Nephron progenitor cell (in vitro differentiated cells): Measurements from ENCODE around the gene LLGL2.
A peak's percentile ranks its signal among the peaks of the same experiment; 100 is the strongest.

Experiments
- DNase-seq: peaks from one replicate; pipeline ENCODE4 v3.0.0; 2021
- H3K27ac Mint-ChIP-seq: 2 replicates; pipeline ENCODE4 v1.8.0; 2021; ENCODE audit warnings: mild to moderate bottlenecking, moderate library complexity, mixed read lengths
- H3K27me3 Mint-ChIP-seq: 2 replicates; pipeline ENCODE4 v1.8.0; 2021; ENCODE audit warnings: mild to moderate bottlenecking, low read depth, mixed read lengths; ENCODE audit not compliant: poor library complexity
- H3K36me3 Mint-ChIP-seq: 2 replicates; pipeline ENCODE4 v1.8.0; 2021; ENCODE audit warnings: low read depth, mixed read lengths
- H3K4me1 Mint-ChIP-seq: 2 replicates; pipeline ENCODE4 v1.8.0; 2021; ENCODE audit warnings: mixed read lengths
- H3K4me3 Mint-ChIP-seq: 2 replicates; pipeline ENCODE4 v1.8.0; 2021; ENCODE audit warnings: mild to moderate bottlenecking, moderate library complexity, mixed read lengths
- H3K9me3 Mint-ChIP-seq: 2 replicates; pipeline ENCODE4 v1.8.0; 2021; ENCODE audit warnings: mild to moderate bottlenecking, moderate library complexity, mixed read lengths
- CTCF ChIP-seq: fragments of 200-600 bp; sonication (generic); IDR thresholded peaks from 2 replicates; pipeline ENCODE4 v1.5.0; 2021; ENCODE audit warnings: antibody characterized with exemption

The LLGL2 gene

GRCh38 chr17:75595284-75595919, 69.9 kb downstream of the LLGL2 start:
- no peak for DNase-seq
- Mint-ChIP-seq H3K36me3 (no peaks in the 10 kb centered on the region), H3K27me3 (peaks cover 9% of the 10 kb centered on the region), H3K27ac (no peak overlapping the region), H3K4me3 (no peak overlapping the region), H3K9me3 (no peaks in the 10 kb centered on the region), H3K4me1 (peaks cover 8% of the 10 kb centered on the region)
- TF ChIP-seq CTCF: no peak

DNA sequence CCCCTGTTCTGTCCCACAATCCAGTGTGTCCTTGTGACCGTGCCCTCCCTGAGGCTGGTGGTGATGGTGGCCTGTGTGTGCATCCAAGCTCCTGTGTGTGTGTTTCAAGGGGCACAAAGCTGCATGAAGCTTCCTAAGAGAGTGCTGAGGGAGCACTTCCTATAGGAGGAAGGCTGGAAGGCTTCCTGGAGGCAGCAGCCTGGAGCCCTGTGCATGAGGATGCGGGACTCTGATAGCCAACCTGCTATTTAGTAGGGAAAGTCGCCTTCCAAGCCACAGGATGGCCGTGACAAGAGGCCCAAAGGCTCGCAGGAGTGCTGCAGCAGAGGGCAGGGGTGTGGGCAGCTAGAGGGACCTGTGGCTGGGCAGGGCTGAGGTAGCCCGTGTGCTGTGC, 70.4 kb downstream of the LLGL2 start:
- Mint-ChIP-seq H3K4me1 (peaks cover 5% of the 10 kb centered on the region), H3K9me3 (no peaks in the 10 kb centered on the region)
- TF ChIP-seq CTCF: no peak

GRCh38 chr17:75596320-75597087, 71.0 kb downstream of the LLGL2 start:
- Mint-ChIP-seq H3K27ac (no peak overlapping the region), H3K9me3 (no peaks in the 10 kb centered on the region), H3K36me3 (no peaks in the 10 kb centered on the region), H3K4me1 (no peaks in the 10 kb centered on the region), H3K4me3 (no peak overlapping the region), H3K27me3 (peaks cover 11% of the 10 kb centered on the region)
- no peak for TF ChIP-seq CTCF
- DNase-seq: no peak

More for the DNA sequence above, 70.4 kb downstream of the LLGL2 start:
- Mint-ChIP-seq H3K27me3 (peaks cover 11% of the 10 kb centered on the region), H3K36me3 (no peaks in the 10 kb centered on the region), H3K27ac (no peak overlapping the region), H3K4me3 (no peak overlapping the region)
- DNase-seq: no peak

DNA sequence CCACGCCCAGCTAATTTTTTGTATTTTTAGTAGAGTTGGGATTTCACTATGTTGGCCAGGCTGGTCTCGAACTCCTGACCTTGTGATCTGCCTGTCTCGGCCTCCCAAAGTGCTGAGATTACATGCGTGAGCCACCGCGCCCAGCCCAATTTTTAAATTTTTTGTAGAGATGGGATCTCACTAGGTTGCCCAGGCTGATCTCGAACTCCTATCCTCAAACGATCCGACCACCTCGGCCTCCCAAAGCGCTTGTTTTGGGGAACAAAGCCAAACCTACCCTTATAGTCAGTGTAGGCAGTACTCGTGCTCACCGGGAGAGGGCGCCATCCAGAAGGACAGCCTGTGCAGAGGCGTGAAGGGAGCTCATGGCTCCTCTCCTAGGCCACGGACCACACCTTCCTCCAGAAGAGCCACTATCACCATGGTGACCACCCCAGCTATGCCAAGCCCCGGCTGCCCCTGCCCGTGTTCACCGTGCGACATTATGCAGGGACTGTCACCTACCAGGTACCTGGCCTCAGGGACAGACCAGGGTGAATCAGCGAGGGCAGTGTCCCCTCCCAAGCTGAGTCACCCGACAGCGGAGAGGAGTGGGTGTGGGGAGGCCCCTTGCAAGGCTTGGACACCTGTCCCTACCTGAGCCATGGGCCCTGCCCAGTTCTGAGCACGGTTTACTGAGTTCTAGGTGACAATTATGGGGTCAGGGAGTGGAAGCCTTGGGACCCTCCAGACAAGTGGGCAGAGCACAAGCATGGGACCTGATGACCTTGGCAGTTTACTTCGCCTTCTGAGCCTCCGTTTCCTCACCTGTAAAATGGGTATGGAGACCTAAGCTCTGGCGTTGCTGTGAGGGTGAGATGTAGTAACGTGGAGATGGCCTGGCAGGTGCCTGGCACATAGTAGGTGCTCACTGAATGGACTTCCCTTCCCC, 75.8 kb downstream of the LLGL2 start:
- Mint-ChIP-seq H3K9me3 (no peaks in the 10 kb centered on the region), H3K4me3 (no peak overlapping the region), H3K4me1 (no peaks in the 10 kb centered on the region), H3K27me3 (peaks cover 19% of the 10 kb centered on the region), H3K27ac (no peak overlapping the region), H3K36me3 (no peaks in the 10 kb centered on the region)
- peak; percentile 73 for TF ChIP-seq CTCF
- peak; percentile 76 for DNase-seq

GRCh38 chr17:75602644-75603043, 77.1 kb downstream of the LLGL2 start:
- Mint-ChIP-seq H3K36me3 (no peaks in the 10 kb centered on the region), H3K27ac (no peak overlapping the region), H3K4me1 (no peaks in the 10 kb centered on the region), H3K4me3 (no peak overlapping the region), H3K27me3 (peaks cover 12% of the 10 kb centered on the region), H3K9me3 (no peaks in the 10 kb centered on the region)
- no peak for TF ChIP-seq CTCF
- DNase-seq: no peak
